CD14-positive monocyte (primary cell): ENCODE results near the gene STK32C. TPM values are rescaled to one million over a fixed set of nuclear protein-coding genes. Genes with fewer than 3 reads are reported as not detected.

Experiments
- DNase-seq, 3 donors: peaks; one replicate each; pipeline ENCODE4 v3.0.0-alpha.2; 2011 to 2022
- H2AFZ ChIP-seq: 2 replicates; pipeline ENCODE4 v1.6.0; 2012; ENCODE audit warnings: mild to moderate bottlenecking, low read depth, low read length, inconsistent platforms; ENCODE audit not compliant: insufficient read depth, poor library complexity, severe bottlenecking
- H3K27ac ChIP-seq, 2 donors: 1 replicate in 1 of 2; 2 replicates in 1 of 2; pipeline ENCODE4 v1.5.1; 2012 to 2013; ENCODE audit warnings: low read length in 2 of 2, control low read depth in 1 of 2, inconsistent platforms in 1 of 2, low read depth in 1 of 2, mild to moderate bottlenecking in 1 of 2
- H3K27me3 ChIP-seq, 2 donors: one replicate each; pipeline versions ENCODE4 v1.6.0 to v1.6.1; 2011 to 2013; ENCODE audit warnings: low read length in 2 of 2; ENCODE audit not compliant: control insufficient read depth in 2 of 2, insufficient read depth in 2 of 2
- H3K36me3 ChIP-seq, 2 donors: replicated peaks in 1 of 2; 1 replicate in 1 of 2; 2 replicates in 1 of 2; pipeline versions ENCODE4 v1.5.1 to v1.6.1; 2012 to 2013; ENCODE audit warnings: low read length in 2 of 2, control low read depth in 1 of 2, inconsistent platforms in 1 of 2, mild to moderate bottlenecking in 1 of 2; ENCODE audit not compliant: insufficient read depth in 2 of 2, control insufficient read depth in 1 of 2
- H3K4me1 ChIP-seq, 2 donors: 1 replicate in 1 of 2; 2 replicates in 1 of 2; pipeline versions ENCODE4 v1.5.1 to v1.6.1; 2012 to 2013; ENCODE audit warnings: low read length in 2 of 2, control low read depth in 1 of 2, inconsistent platforms in 1 of 2, mild to moderate bottlenecking in 1 of 2, moderate library complexity in 1 of 2; ENCODE audit not compliant: insufficient read depth in 2 of 2, control insufficient read depth in 1 of 2
- H3K4me2 ChIP-seq: replicated peaks from 2 replicates; pipeline ENCODE3; 2012; ENCODE audit warnings: low read length, moderate library complexity, mild to moderate bottlenecking; ENCODE audit not compliant: poor library complexity, severe bottlenecking; ENCODE audit errors: extremely low read depth
- H3K4me3 ChIP-seq, 3 experiments: fragments of 200-600 bp in 1 of 3; sonication (generic) in 1 of 3; replicated peaks in 1 of 3; 1 replicate in 2 of 3; 2 replicates in 1 of 3; pipeline ENCODE4 v1.5.1; 2011 to 2013; ENCODE audit warnings: low read length in 3 of 3, mild to moderate bottlenecking in 3 of 3, control low read depth in 2 of 3, low read depth in 2 of 3, inconsistent platforms in 1 of 3, moderate library complexity in 1 of 3
- H3K79me2 ChIP-seq: 2 replicates; pipeline ENCODE4 v1.6.0; 2012; ENCODE audit warnings: mild to moderate bottlenecking, control low read depth, inconsistent platforms, low read length, moderate library complexity; ENCODE audit not compliant: insufficient read depth
- H3K9ac ChIP-seq: 2 replicates; pipeline ENCODE4 v1.6.0; 2017; ENCODE audit warnings: low read length, mild to moderate bottlenecking; ENCODE audit not compliant: insufficient read depth, poor library complexity, severe bottlenecking
- H3K9me3 ChIP-seq, 2 donors: replicated peaks in 1 of 2; 1 replicate in 1 of 2; 2 replicates in 1 of 2; pipeline versions ENCODE4 v1.5.1 to v1.6.1; 2012 to 2013; ENCODE audit warnings: low read length in 2 of 2, control low read depth in 1 of 2; ENCODE audit not compliant: control insufficient read depth in 1 of 2, insufficient read depth in 1 of 2
- H4K20me1 ChIP-seq: 2 replicates; pipeline ENCODE4 v1.6.0; 2012; ENCODE audit warnings: mild to moderate bottlenecking, low read length, control low read depth, moderate library complexity; ENCODE audit not compliant: insufficient read depth
- H3K27ac Mint-ChIP-seq, 7 donors: one replicate each; pipeline ENCODE4 v1.8.0; 2020; ENCODE audit warnings: mild to moderate bottlenecking in 7 of 7, mixed read lengths in 7 of 7, moderate library complexity in 6 of 7, inconsistent platforms in 2 of 7
- H3K27me3 Mint-ChIP-seq, 3 donors: one replicate each; pipeline ENCODE4 v1.8.0; 2021 to 2022; ENCODE audit warnings: low read depth in 3 of 3, mild to moderate bottlenecking in 3 of 3, mixed read lengths in 3 of 3, moderate library complexity in 3 of 3, inconsistent platforms in 1 of 3
- H3K36me3 Mint-ChIP-seq, 2 donors: one replicate each; pipeline ENCODE4 v1.8.0; 2020; ENCODE audit warnings: mixed read lengths in 2 of 2, inconsistent platforms in 1 of 2, mild to moderate bottlenecking in 1 of 2
- H3K4me1 Mint-ChIP-seq: one replicate; pipeline ENCODE4 v1.8.0; 2020; ENCODE audit warnings: mild to moderate bottlenecking, mixed read lengths
- H3K4me3 Mint-ChIP-seq, 2 donors: one replicate each; pipeline ENCODE4 v1.8.0; 2020; ENCODE audit warnings: mild to moderate bottlenecking in 2 of 2, mixed read lengths in 2 of 2, moderate library complexity in 1 of 2
- H3K9me3 Mint-ChIP-seq, 7 donors: one replicate each; pipeline ENCODE4 v1.8.0; 2020 to 2022; ENCODE audit warnings: mixed read lengths in 7 of 7, mild to moderate bottlenecking in 6 of 7, moderate library complexity in 6 of 7, inconsistent platforms in 2 of 7
- WGBS: methylation state at CpG from one replicate; pipeline ENCODE4 v1.1.5; 2013; ENCODE audit warnings: missing lambda C conversion rate; ENCODE audit not compliant: insufficient coverage; 5-methylcytosine and 5-hydroxymethylcytosine counted together
- intact Hi-C, 2 donors: fragments of 100-400 bp; cut with micrococcal nuclease; formaldehyde crosslinking; loops; one replicate each; pipeline versions ENCODE4 v1.15.0 to v1.15.1; 2023
- polyA plus RNA-seq, 3 donors: library from polyadenylated mRNA; depleted of rRNA in 1 of 3; unstranded in 2 of 3; stranded (reverse) in 1 of 3; fragments of 300-500 nt in 2 of 3; fragments of >200 nt in 1 of 3; fragmentation: Illumina TruSeq in 2 of 3; gene quantifications; 1 replicate in 2 of 3; 2 replicates in 1 of 3; pipeline ENCODE4 v1.2.3, GENCODE V29; 2012 to 2021
- TF ChIP-seq, protein P1 (sequence below): fragments of 200-600 bp; IDR thresholded peaks from one replicate; pipeline ENCODE4 v1.8.0; 2022; ENCODE audit warnings: antibody characterized with exemption, mild to moderate bottlenecking

The STK32C gene
- polyA plus RNA-seq, 3 donors = 13.6 to 22.8 (median 18.4) TPM

DNA sequence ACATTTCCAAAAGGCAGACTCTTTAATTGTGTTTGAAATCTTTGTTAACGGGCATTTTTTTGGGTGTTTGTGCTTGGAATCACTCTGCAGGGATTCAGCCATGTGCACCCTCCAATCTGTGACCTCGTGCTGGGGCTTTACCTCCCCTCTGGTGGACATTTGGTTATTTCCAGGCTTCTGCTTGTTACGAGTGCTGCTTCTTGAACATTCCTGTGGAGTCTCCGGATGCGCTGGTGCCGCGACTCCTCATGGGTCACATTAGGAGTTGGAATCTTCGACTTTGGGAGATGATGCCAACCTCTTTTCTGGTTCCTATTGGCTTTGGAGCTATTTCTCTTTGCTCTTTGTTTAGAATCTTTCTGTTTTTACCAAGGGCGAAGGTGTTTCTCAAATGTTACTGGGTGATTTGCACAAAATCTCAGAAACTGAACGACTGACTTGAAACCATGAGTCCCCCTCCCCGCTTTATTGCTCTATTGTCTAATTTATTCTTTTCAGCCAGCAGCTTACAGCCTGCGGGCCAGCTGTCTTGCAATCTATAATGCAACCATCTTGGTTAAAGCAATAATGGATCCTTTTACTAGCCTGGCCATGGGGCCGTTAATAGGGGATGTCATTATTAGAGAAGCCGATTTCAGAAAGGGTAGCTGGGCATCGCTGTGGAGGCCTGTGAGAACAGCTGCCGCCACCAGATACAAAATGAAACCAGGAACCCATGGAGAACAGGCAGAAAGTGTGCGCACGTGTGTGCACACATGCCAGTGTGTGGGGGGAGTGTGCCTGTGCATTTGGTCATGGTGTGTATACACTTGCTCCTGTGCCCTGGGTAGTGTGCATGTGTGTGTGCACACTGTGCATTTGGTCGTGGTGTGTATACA is 130.9 kb downstream of the STK32C start:
- TF ChIP-seq, protein P1, sequence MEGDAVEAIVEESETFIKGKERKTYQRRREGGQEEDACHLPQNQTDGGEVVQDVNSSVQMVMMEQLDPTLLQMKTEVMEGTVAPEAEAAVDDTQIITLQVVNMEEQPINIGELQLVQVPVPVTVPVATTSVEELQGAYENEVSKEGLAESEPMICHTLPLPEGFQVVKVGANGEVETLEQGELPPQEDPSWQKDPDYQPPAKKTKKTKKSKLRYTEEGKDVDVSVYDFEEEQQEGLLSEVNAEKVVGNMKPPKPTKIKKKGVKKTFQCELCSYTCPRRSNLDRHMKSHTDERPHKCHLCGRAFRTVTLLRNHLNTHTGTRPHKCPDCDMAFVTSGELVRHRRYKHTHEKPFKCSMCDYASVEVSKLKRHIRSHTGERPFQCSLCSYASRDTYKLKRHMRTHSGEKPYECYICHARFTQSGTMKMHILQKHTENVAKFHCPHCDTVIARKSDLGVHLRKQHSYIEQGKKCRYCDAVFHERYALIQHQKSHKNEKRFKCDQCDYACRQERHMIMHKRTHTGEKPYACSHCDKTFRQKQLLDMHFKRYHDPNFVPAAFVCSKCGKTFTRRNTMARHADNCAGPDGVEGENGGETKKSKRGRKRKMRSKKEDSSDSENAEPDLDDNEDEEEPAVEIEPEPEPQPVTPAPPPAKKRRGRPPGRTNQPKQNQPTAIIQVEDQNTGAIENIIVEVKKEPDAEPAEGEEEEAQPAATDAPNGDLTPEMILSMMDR = no peak
- Histone ChIP-seq H3K4me2 (no peak overlapping the region), H3K27me3 (peaks cover 0 to 22% of the 10 kb centered on the region in 2 donors), H3K27ac (no peak overlapping the region), H2AFZ (no peak overlapping the region), H3K79me2 (no peaks in the 10 kb centered on the region), H3K9ac (no peak overlapping the region), H3K9me3 (peaks cover 7 to 12% of the 10 kb centered on the region in 2 donors), H3K4me1 (no peaks in the 10 kb centered on the region), H3K36me3 (no peaks in the 10 kb centered on the region), H4K20me1 (no peaks in the 10 kb centered on the region), H3K4me3 (no peak overlapping the region)
- Mint-ChIP-seq H3K36me3 (no peaks in the 10 kb centered on the region), H3K27me3 (peaks cover 31 to 38% (median 33%) of the 10 kb centered on the region in 3 donors), H3K4me3 (peak overlapping the region in 1 of 2 donors; percentile 67), H3K27ac (no peak overlapping the region), H3K9me3 (peaks cover 0 to 11% (median 6%) of the 10 kb centered on the region in 7 donors), H3K4me1 (no peaks in the 10 kb centered on the region)
- 73% methylated on average over 16 of the region's 19 CpGs for WGBS
- DNase-seq = no peak
- intact Hi-C loops = no loop called here

DNA sequence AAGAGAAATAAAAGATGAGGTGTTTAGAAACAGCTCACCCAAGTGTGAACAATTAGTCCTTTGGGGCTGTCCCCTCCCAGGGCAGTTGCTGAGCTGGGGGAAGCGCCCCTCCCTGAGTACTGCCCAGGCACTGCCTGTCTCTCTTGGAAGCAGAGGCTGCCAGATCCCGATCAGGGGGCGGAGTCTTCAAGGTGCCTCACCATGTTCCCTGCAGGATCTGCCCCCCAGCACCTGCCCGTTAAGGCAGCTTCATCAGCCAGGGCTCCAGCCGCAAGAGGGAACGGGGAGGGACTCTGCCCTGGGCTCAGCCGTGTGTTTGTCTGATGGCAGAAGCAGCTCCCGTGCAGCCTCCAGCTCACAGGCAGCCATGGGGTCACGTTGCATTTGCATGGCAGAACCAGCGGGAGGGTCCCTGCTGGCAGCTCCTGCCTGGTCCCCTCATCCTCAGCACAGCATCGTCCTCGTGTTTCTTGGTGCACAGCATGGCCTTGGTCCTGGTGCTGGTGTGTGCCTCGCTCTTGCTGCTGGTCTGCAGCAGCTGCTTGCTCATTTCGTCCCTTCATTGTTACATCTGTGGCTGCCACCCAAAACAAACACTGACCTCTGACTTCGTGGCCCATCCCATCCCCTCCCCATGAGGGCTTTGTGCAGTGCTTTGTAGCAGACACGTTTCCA is 131.7 kb downstream of the STK32C start:
- TF ChIP-seq, protein P1 = no peak
- H3K36me3 ChIP-seq = no peaks in the 10 kb centered on the region
- peak overlapping the region in 1 of 2 donors; percentile 67 for H3K4me3 Mint-ChIP-seq
- H3K4me1 ChIP-seq = no peaks in the 10 kb centered on the region
- DNase-seq = no peak
- H3K27ac Mint-ChIP-seq = no peak overlapping the region
- H3K27ac ChIP-seq = no peak overlapping the region
- H3K4me1 Mint-ChIP-seq = no peaks in the 10 kb centered on the region
- no peak overlapping the region for H2AFZ ChIP-seq
- no peaks in the 10 kb centered on the region for H4K20me1 ChIP-seq
- intact Hi-C loops = no loop called here
- peaks cover 7 to 12% of the 10 kb centered on the region in 2 donors for H3K9me3 ChIP-seq
- H3K36me3 Mint-ChIP-seq = no peaks in the 10 kb centered on the region
- no peak overlapping the region for H3K9ac ChIP-seq
- H3K9me3 Mint-ChIP-seq = peaks cover 0 to 11% (median 6%) of the 10 kb centered on the region in 7 donors
- H3K27me3 Mint-ChIP-seq = peaks cover 27 to 36% (median 33%) of the 10 kb centered on the region in 3 donors
- H3K4me3 ChIP-seq = no peak overlapping the region
- peaks cover 0 to 22% of the 10 kb centered on the region in 2 donors for H3K27me3 ChIP-seq
- H3K4me2 ChIP-seq = no peak overlapping the region
- WGBS = 13% methylated on average over 13 of the region's 16 CpGs
- no peaks in the 10 kb centered on the region for H3K79me2 ChIP-seq
